ENCODE measurements around the gene KLHL5.

KLHL5 gene

GRCh38 chr4:39146211-39146610, 84.2 kb downstream of the KLHL5 start:
- H2BK5ac ChIP-seq (ENCODE audit: low read depth, low read length, poor library complexity): no peak overlapping the region
- no peak for DNase-seq
- WGBS (ENCODE audit: extremely low coverage, insufficient coverage, insufficient read length): no CpG with 5 or more reads among the region's 1 CpG

GRCh38 chr4:39154009-39154408, 92.0 kb downstream of the KLHL5 start:
- H4K8ac ChIP-seq (ENCODE audit: low read depth, low read length): no peak overlapping the region
- no peak overlapping the region for H3K23ac ChIP-seq (ENCODE audit: low read length)
- no peak overlapping the region for H4K12ac ChIP-seq (ENCODE audit: low read depth, low read length)
- no peak overlapping the region for H3K4me3 ChIP-seq (ENCODE audit: low read depth, low read length)
- H2AK5ac ChIP-seq (ENCODE audit: low read length): no peak overlapping the region
- no peak overlapping the region for H2BK120ac ChIP-seq (ENCODE audit: insufficient read depth, low read length, poor library complexity)
- no peak overlapping the region for H4K91ac ChIP-seq (ENCODE audit: low read depth, low read length)
- no peak overlapping the region for H3K4me2 ChIP-seq (ENCODE audit: low read length)
- no peak overlapping the region for H3K14ac ChIP-seq (ENCODE audit: low read length)
- DNase-seq: no peak
- H3K4ac ChIP-seq (ENCODE audit: low read depth, low read length): no peak overlapping the region
- H3K27ac ChIP-seq (ENCODE audit: low read depth, low read length): no peak overlapping the region
- no peaks in the 10 kb centered on the region for H3K4me1 ChIP-seq (ENCODE audit: control insufficient read depth in 1 of 2, insufficient read depth in 2 of 2, low read length in 2 of 2)
- no peak overlapping the region for H2BK5ac ChIP-seq (ENCODE audit: low read depth, low read length, poor library complexity)
- H3K36me3 ChIP-seq (ENCODE audit: control insufficient read depth in 1 of 2, insufficient read depth in 2 of 2, low read length in 2 of 2): no peaks in the 10 kb centered on the region
- H3K9me3 ChIP-seq (ENCODE audit: insufficient read depth, low read depth, low read length): no peaks in the 10 kb centered on the region
- no peak overlapping the region for H2BK12ac ChIP-seq (ENCODE audit: low read length)
- no peak overlapping the region for H2AFZ ChIP-seq (ENCODE audit: insufficient read depth, low read length, poor library complexity)
- WGBS (ENCODE audit: extremely low coverage, insufficient coverage, insufficient read length): no CpG with 5 or more reads among the region's 4 CpGs
- H3K9ac ChIP-seq (ENCODE audit: low read length): no peak overlapping the region
- H3K18ac ChIP-seq (ENCODE audit: low read length): no peak overlapping the region
- no peaks in the 10 kb centered on the region for H3K79me1 ChIP-seq (ENCODE audit: low read length)
- H3K27me3 ChIP-seq (ENCODE audit: insufficient read depth, low read length): no peaks in the 10 kb centered on the region
- H3K79me2 ChIP-seq (ENCODE audit: control insufficient read depth, insufficient read depth, low read length, poor library complexity): no peaks in the 10 kb centered on the region

More at GRCh38 chr4:39146211-39146610, 84.2 kb downstream of the KLHL5 start:
- H4K91ac ChIP-seq (ENCODE audit: low read depth, low read length): no peak overlapping the region
- H3K9me3 ChIP-seq (ENCODE audit: insufficient read depth, low read depth, low read length): no peaks in the 10 kb centered on the region
- H3K18ac ChIP-seq (ENCODE audit: low read length): no peak overlapping the region
- H2BK12ac ChIP-seq (ENCODE audit: low read length): no peak overlapping the region
- H3K14ac ChIP-seq (ENCODE audit: low read length): no peak overlapping the region
- no peak overlapping the region for H3K4ac ChIP-seq (ENCODE audit: low read depth, low read length)
- H3K79me1 ChIP-seq (ENCODE audit: low read length): no peaks in the 10 kb centered on the region
- H4K12ac ChIP-seq (ENCODE audit: low read depth, low read length): no peak overlapping the region
- H2BK120ac ChIP-seq (ENCODE audit: insufficient read depth, low read length, poor library complexity): no peak overlapping the region
- no peaks in the 10 kb centered on the region for H3K27me3 ChIP-seq (ENCODE audit: insufficient read depth, low read length)
- no peak overlapping the region for H3K27ac ChIP-seq (ENCODE audit: low read depth, low read length)
- no peak overlapping the region for H4K8ac ChIP-seq (ENCODE audit: low read depth, low read length)
- H3K79me2 ChIP-seq (ENCODE audit: control insufficient read depth, insufficient read depth, low read length, poor library complexity): no peaks in the 10 kb centered on the region
- no peak overlapping the region for H2AK5ac ChIP-seq (ENCODE audit: low read length)
- no peak overlapping the region for H2AFZ ChIP-seq (ENCODE audit: insufficient read depth, low read length, poor library complexity)
- no peak overlapping the region for H3K4me2 ChIP-seq (ENCODE audit: low read length)
- H3K4me1 ChIP-seq (ENCODE audit: control insufficient read depth in 1 of 2, insufficient read depth in 2 of 2, low read length in 2 of 2): no peaks in the 10 kb centered on the region
- no peaks in the 10 kb centered on the region for H3K36me3 ChIP-seq (ENCODE audit: control insufficient read depth in 1 of 2, insufficient read depth in 2 of 2, low read length in 2 of 2)
- no peak overlapping the region for H3K23ac ChIP-seq (ENCODE audit: low read length)
- no peak overlapping the region for H3K9ac ChIP-seq (ENCODE audit: low read length)
- no peak overlapping the region for H3K4me3 ChIP-seq (ENCODE audit: low read depth, low read length)

GRCh38 chr4:39157520-39157919, 95.5 kb downstream of the KLHL5 start:
- no peaks in the 10 kb centered on the region for H3K79me2 ChIP-seq (ENCODE audit: control insufficient read depth, insufficient read depth, low read length, poor library complexity)
- H2BK120ac ChIP-seq (ENCODE audit: insufficient read depth, low read length, poor library complexity): no peak overlapping the region
- no peak overlapping the region for H2BK5ac ChIP-seq (ENCODE audit: low read depth, low read length, poor library complexity)
- no peak overlapping the region for H3K14ac ChIP-seq (ENCODE audit: low read length)
- H2AK5ac ChIP-seq (ENCODE audit: low read length): no peak overlapping the region
- H3K18ac ChIP-seq (ENCODE audit: low read length): no peak overlapping the region
- no peak overlapping the region for H3K4me2 ChIP-seq (ENCODE audit: low read length)
- no peaks in the 10 kb centered on the region for H3K27me3 ChIP-seq (ENCODE audit: insufficient read depth, low read length)
- no peak overlapping the region for H3K4ac ChIP-seq (ENCODE audit: low read depth, low read length)
- H2AFZ ChIP-seq (ENCODE audit: insufficient read depth, low read length, poor library complexity): no peak overlapping the region
- no peak overlapping the region for H3K27ac ChIP-seq (ENCODE audit: low read depth, low read length)
- no peak overlapping the region for H3K23ac ChIP-seq (ENCODE audit: low read length)
- no peak overlapping the region for H3K4me3 ChIP-seq (ENCODE audit: low read depth, low read length)
- no peak overlapping the region for H4K91ac ChIP-seq (ENCODE audit: low read depth, low read length)
- no peaks in the 10 kb centered on the region for H3K36me3 ChIP-seq (ENCODE audit: control insufficient read depth in 1 of 2, insufficient read depth in 2 of 2, low read length in 2 of 2)
- no peak overlapping the region for H3K9ac ChIP-seq (ENCODE audit: low read length)
- no CpG with 5 or more reads among the region's 2 CpGs for WGBS (ENCODE audit: extremely low coverage, insufficient coverage, insufficient read length)
- H3K4me1 ChIP-seq (ENCODE audit: control insufficient read depth in 1 of 2, insufficient read depth in 2 of 2, low read length in 2 of 2): no peaks in the 10 kb centered on the region
- no peak overlapping the region for H2BK12ac ChIP-seq (ENCODE audit: low read length)
- no peaks in the 10 kb centered on the region for H3K9me3 ChIP-seq (ENCODE audit: insufficient read depth, low read depth, low read length)
- H4K12ac ChIP-seq (ENCODE audit: low read depth, low read length): no peak overlapping the region
- no peak for DNase-seq
- no peaks in the 10 kb centered on the region for H3K79me1 ChIP-seq (ENCODE audit: low read length)
- no peak overlapping the region for H4K8ac ChIP-seq (ENCODE audit: low read depth, low read length)

DNA sequence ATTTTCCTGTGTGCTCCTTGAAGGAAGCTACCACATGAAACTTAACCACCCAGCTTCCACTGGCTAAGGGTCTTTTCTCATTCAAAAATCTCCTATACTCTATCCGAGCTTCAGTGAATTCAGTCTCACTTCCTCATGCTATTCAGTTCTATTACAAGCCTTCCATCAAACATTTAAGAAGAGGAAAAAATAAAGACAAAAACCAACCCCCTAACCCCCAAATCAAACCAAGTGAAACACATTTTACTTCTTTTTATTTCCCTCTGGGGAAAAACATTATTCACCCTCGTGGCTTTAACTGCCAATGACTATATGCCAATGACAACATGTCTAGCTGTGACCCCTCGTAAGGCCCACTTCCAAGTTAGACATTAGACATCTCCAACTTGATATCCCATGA, 104.1 kb downstream of the KLHL5 start:
- Histone ChIP-seq H3K23ac (ENCODE audit: low read length) (no peak overlapping the region), H2AFZ (ENCODE audit: insufficient read depth, low read length, poor library complexity) (no peak overlapping the region), H2BK120ac (ENCODE audit: insufficient read depth, low read length, poor library complexity) (no peak overlapping the region), H3K9ac (ENCODE audit: low read length) (no peak overlapping the region), H3K18ac (ENCODE audit: low read length) (no peak overlapping the region), H3K4me2 (ENCODE audit: low read length) (no peak overlapping the region), H3K36me3 (ENCODE audit: control insufficient read depth in 1 of 2, insufficient read depth in 2 of 2, low read length in 2 of 2) (no peaks in the 10 kb centered on the region), H2AK5ac (ENCODE audit: low read length) (no peak overlapping the region), H3K27ac (ENCODE audit: low read depth, low read length) (no peak overlapping the region), H3K27me3 (ENCODE audit: insufficient read depth, low read length) (no peaks in the 10 kb centered on the region), H4K12ac (ENCODE audit: low read depth, low read length) (no peak overlapping the region), H3K9me3 (ENCODE audit: insufficient read depth, low read depth, low read length) (peaks cover 3% of the 10 kb centered on the region), H4K91ac (ENCODE audit: low read depth, low read length) (no peak overlapping the region), H3K79me2 (ENCODE audit: control insufficient read depth, insufficient read depth, low read length, poor library complexity) (no peaks in the 10 kb centered on the region), H3K4me3 (ENCODE audit: low read depth, low read length) (no peak overlapping the region), H3K4me1 (ENCODE audit: control insufficient read depth in 1 of 2, insufficient read depth in 2 of 2, low read length in 2 of 2) (no peaks in the 10 kb centered on the region), H3K4ac (ENCODE audit: low read depth, low read length) (no peak overlapping the region), H3K79me1 (ENCODE audit: low read length) (no peaks in the 10 kb centered on the region), H2BK12ac (ENCODE audit: low read length) (no peak overlapping the region), H4K8ac (ENCODE audit: low read depth, low read length) (no peak overlapping the region), H2BK5ac (ENCODE audit: low read depth, low read length, poor library complexity) (no peak overlapping the region), H3K14ac (ENCODE audit: low read length) (no peak overlapping the region)
- no CpG with 5 or more reads among the region's 3 CpGs for WGBS (ENCODE audit: extremely low coverage, insufficient coverage, insufficient read length)
- no peak for DNase-seq
